VCaP (cell line): ENCODE measurements around the gene CUL3.
"Not testable (repeated sequence)": the region's sequence is repeated elsewhere in the genome, so short reads cannot be mapped to it uniquely, and the experiment has no call there.

Experiments used
- H3K27ac ChIP-seq: fragments of 450-650 bp; 2 replicates; pipeline ENCODE4 v1.5.1; 2017
- CTCF ChIP-seq: fragments of 450-650 bp; conservative IDR thresholded peaks from 2 replicates; pipeline ENCODE4 v1.5.1; 2017; ENCODE audit warnings: mild to moderate bottlenecking, moderate library complexity

Gene CUL3

GRCh38 chr2:224611938-224612337 lies 26.8 kb upstream of the CUL3 start:
- no peak overlapping the region for H3K27ac ChIP-seq
- no peak for TF ChIP-seq CTCF

GRCh38 chr2:224608104-224608503 lies 22.9 kb upstream of the CUL3 start:
- H3K27ac ChIP-seq = peak overlapping the region; percentile 40
- TF ChIP-seq CTCF = no peak

GRCh38 chr2:224603746-224604500 lies 18.8 kb upstream of the CUL3 start:
- not testable (repeated sequence) for H3K27ac ChIP-seq

GRCh38 chr2:224602778-224603375 lies 17.7 kb upstream of the CUL3 start:
- H3K27ac ChIP-seq = not testable (repeated sequence)

GRCh38 chr2:224601923-224602322 lies 16.8 kb upstream of the CUL3 start:
- H3K27ac ChIP-seq = no peak overlapping the region
- TF ChIP-seq CTCF = no peak

- no peak overlapping the region for H3K27ac ChIP-seq
- TF ChIP-seq CTCF = no peak
These were observed 13.5 kb upstream of the CUL3 start for GRCh38 chr2:224598678-224599077.

GRCh38 chr2:224596289-224596688 lies 11.1 kb upstream of the CUL3 start:
- no peak for TF ChIP-seq CTCF
- no peak overlapping the region for H3K27ac ChIP-seq

- no peak overlapping the region for H3K27ac ChIP-seq
- TF ChIP-seq CTCF = no peak
These were observed 10.4 kb upstream of the CUL3 start for GRCh38 chr2:224595518-224595917.
